CD14-positive monocyte (primary cell): ENCODE results near the gene AGBL5. TPM values are rescaled to one million over a fixed set of nuclear protein-coding genes. Genes with fewer than 3 reads are reported as not detected.

Experiments used
- DNase-seq, 3 donors: peaks; one replicate each; pipeline ENCODE4 v3.0.0-alpha.2; 2011 to 2022
- H2AFZ ChIP-seq: 2 replicates; pipeline ENCODE4 v1.6.0; 2012; ENCODE audit warnings: mild to moderate bottlenecking, low read depth, low read length, inconsistent platforms; ENCODE audit not compliant: insufficient read depth, poor library complexity, severe bottlenecking
- H3K27ac ChIP-seq, 2 donors: 1 replicate in 1 of 2; 2 replicates in 1 of 2; pipeline ENCODE4 v1.5.1; 2012 to 2013; ENCODE audit warnings: low read length in 2 of 2, control low read depth in 1 of 2, inconsistent platforms in 1 of 2, low read depth in 1 of 2, mild to moderate bottlenecking in 1 of 2
- H3K27me3 ChIP-seq, 2 donors: one replicate each; pipeline versions ENCODE4 v1.6.0 to v1.6.1; 2011 to 2013; ENCODE audit warnings: low read length in 2 of 2; ENCODE audit not compliant: control insufficient read depth in 2 of 2, insufficient read depth in 2 of 2
- H3K36me3 ChIP-seq, 2 donors: replicated peaks in 1 of 2; 1 replicate in 1 of 2; 2 replicates in 1 of 2; pipeline versions ENCODE4 v1.5.1 to v1.6.1; 2012 to 2013; ENCODE audit warnings: low read length in 2 of 2, control low read depth in 1 of 2, inconsistent platforms in 1 of 2, mild to moderate bottlenecking in 1 of 2; ENCODE audit not compliant: insufficient read depth in 2 of 2, control insufficient read depth in 1 of 2
- H3K4me1 ChIP-seq, 2 donors: 1 replicate in 1 of 2; 2 replicates in 1 of 2; pipeline versions ENCODE4 v1.5.1 to v1.6.1; 2012 to 2013; ENCODE audit warnings: low read length in 2 of 2, control low read depth in 1 of 2, inconsistent platforms in 1 of 2, mild to moderate bottlenecking in 1 of 2, moderate library complexity in 1 of 2; ENCODE audit not compliant: insufficient read depth in 2 of 2, control insufficient read depth in 1 of 2
- H3K4me2 ChIP-seq: replicated peaks from 2 replicates; pipeline ENCODE3; 2012; ENCODE audit warnings: low read length, moderate library complexity, mild to moderate bottlenecking; ENCODE audit not compliant: poor library complexity, severe bottlenecking; ENCODE audit errors: extremely low read depth
- H3K4me3 ChIP-seq, 3 experiments: fragments of 200-600 bp in 1 of 3; sonication (generic) in 1 of 3; replicated peaks in 1 of 3; 1 replicate in 2 of 3; 2 replicates in 1 of 3; pipeline ENCODE4 v1.5.1; 2011 to 2013; ENCODE audit warnings: low read length in 3 of 3, mild to moderate bottlenecking in 3 of 3, control low read depth in 2 of 3, low read depth in 2 of 3, inconsistent platforms in 1 of 3, moderate library complexity in 1 of 3
- H3K79me2 ChIP-seq: 2 replicates; pipeline ENCODE4 v1.6.0; 2012; ENCODE audit warnings: mild to moderate bottlenecking, control low read depth, inconsistent platforms, low read length, moderate library complexity; ENCODE audit not compliant: insufficient read depth
- H3K9ac ChIP-seq: 2 replicates; pipeline ENCODE4 v1.6.0; 2017; ENCODE audit warnings: low read length, mild to moderate bottlenecking; ENCODE audit not compliant: insufficient read depth, poor library complexity, severe bottlenecking
- H3K9me3 ChIP-seq, 2 donors: replicated peaks in 1 of 2; 1 replicate in 1 of 2; 2 replicates in 1 of 2; pipeline versions ENCODE4 v1.5.1 to v1.6.1; 2012 to 2013; ENCODE audit warnings: low read length in 2 of 2, control low read depth in 1 of 2; ENCODE audit not compliant: control insufficient read depth in 1 of 2, insufficient read depth in 1 of 2
- H4K20me1 ChIP-seq: 2 replicates; pipeline ENCODE4 v1.6.0; 2012; ENCODE audit warnings: mild to moderate bottlenecking, low read length, control low read depth, moderate library complexity; ENCODE audit not compliant: insufficient read depth
- H3K27ac Mint-ChIP-seq, 7 donors: one replicate each; pipeline ENCODE4 v1.8.0; 2020; ENCODE audit warnings: mild to moderate bottlenecking in 7 of 7, mixed read lengths in 7 of 7, moderate library complexity in 6 of 7, inconsistent platforms in 2 of 7
- H3K27me3 Mint-ChIP-seq, 3 donors: one replicate each; pipeline ENCODE4 v1.8.0; 2021 to 2022; ENCODE audit warnings: low read depth in 3 of 3, mild to moderate bottlenecking in 3 of 3, mixed read lengths in 3 of 3, moderate library complexity in 3 of 3, inconsistent platforms in 1 of 3
- H3K36me3 Mint-ChIP-seq, 2 donors: one replicate each; pipeline ENCODE4 v1.8.0; 2020; ENCODE audit warnings: mixed read lengths in 2 of 2, inconsistent platforms in 1 of 2, mild to moderate bottlenecking in 1 of 2
- H3K4me1 Mint-ChIP-seq: one replicate; pipeline ENCODE4 v1.8.0; 2020; ENCODE audit warnings: mild to moderate bottlenecking, mixed read lengths
- H3K4me3 Mint-ChIP-seq, 2 donors: one replicate each; pipeline ENCODE4 v1.8.0; 2020; ENCODE audit warnings: mild to moderate bottlenecking in 2 of 2, mixed read lengths in 2 of 2, moderate library complexity in 1 of 2
- H3K9me3 Mint-ChIP-seq, 7 donors: one replicate each; pipeline ENCODE4 v1.8.0; 2020 to 2022; ENCODE audit warnings: mixed read lengths in 7 of 7, mild to moderate bottlenecking in 6 of 7, moderate library complexity in 6 of 7, inconsistent platforms in 2 of 7
- CTCF ChIP-seq: fragments of 200-600 bp; IDR thresholded peaks from one replicate; pipeline ENCODE4 v1.8.0; 2022; ENCODE audit warnings: antibody characterized with exemption, mild to moderate bottlenecking
- WGBS: methylation state at CpG from one replicate; pipeline ENCODE4 v1.1.5; 2013; ENCODE audit warnings: missing lambda C conversion rate; ENCODE audit not compliant: insufficient coverage; 5-methylcytosine and 5-hydroxymethylcytosine counted together
- intact Hi-C, 2 donors: fragments of 100-400 bp; cut with micrococcal nuclease; formaldehyde crosslinking; loops; one replicate each; pipeline versions ENCODE4 v1.15.0 to v1.15.1; 2023
- polyA plus RNA-seq, 3 donors: library from polyadenylated mRNA; depleted of rRNA in 1 of 3; unstranded in 2 of 3; stranded (reverse) in 1 of 3; fragments of 300-500 nt in 2 of 3; fragments of >200 nt in 1 of 3; fragmentation: Illumina TruSeq in 2 of 3; gene quantifications; 1 replicate in 2 of 3; 2 replicates in 1 of 3; pipeline ENCODE4 v1.2.3, GENCODE V29; 2012 to 2021

The AGBL5 gene
- polyA plus RNA-seq, 3 donors, result 4.4 to 4.8 (median 4.6) TPM

GRCh38 chr2:27025861-27026851 is 25.3 kb upstream of the AGBL5 start:
- TF ChIP-seq CTCF, result no peak
- Mint-ChIP-seq H3K27me3 (peaks cover 0 to 2% (median 2%) of the 10 kb centered on the region in 3 donors), H3K9me3 (peaks cover 0 to 1% (median 0%) of the 10 kb centered on the region in 7 donors), H3K4me3 (no peak overlapping the region), H3K4me1 (peaks cover 4% of the 10 kb centered on the region), H3K36me3 (peaks cover 31 to 53% of the 10 kb centered on the region in 2 donors), H3K27ac (peak overlapping the region in 1 of 7 donors; percentile 30)
- intact Hi-C loops, result no loop called here
- H3K4me2 ChIP-seq, result no peak overlapping the region
- H3K27ac ChIP-seq, result no peak overlapping the region
- DNase-seq, result no peak
- no peak overlapping the region for H3K4me3 ChIP-seq
- no peaks in the 10 kb centered on the region for H3K4me1 ChIP-seq
- H3K9ac ChIP-seq, result no peak overlapping the region
- no peaks in the 10 kb centered on the region for H3K27me3 ChIP-seq
- WGBS, result 97% methylated on average over 15 of the region's 24 CpGs
- no peaks in the 10 kb centered on the region for H4K20me1 ChIP-seq
- no peaks in the 10 kb centered on the region for H3K9me3 ChIP-seq
- H3K79me2 ChIP-seq, result no peaks in the 10 kb centered on the region
- no peak overlapping the region for H2AFZ ChIP-seq
- peaks cover 6 to 61% of the 10 kb centered on the region in 2 donors for H3K36me3 ChIP-seq

- Histone ChIP-seq H2AFZ (no peak overlapping the region), H3K4me2 (no peak overlapping the region), H3K4me3 (no peak overlapping the region), H3K36me3 (peaks cover 6 to 59% of the 10 kb centered on the region in 2 donors), H3K27ac (no peak overlapping the region), H3K9ac (no peak overlapping the region), H3K79me2 (no peaks in the 10 kb centered on the region), H4K20me1 (no peaks in the 10 kb centered on the region), H3K9me3 (no peaks in the 10 kb centered on the region), H3K4me1 (peaks cover 4 to 5% of the 10 kb centered on the region in 2 donors), H3K27me3 (no peaks in the 10 kb centered on the region)
- Mint-ChIP-seq H3K9me3 (no peaks in the 10 kb centered on the region), H3K4me1 (peaks cover 13% of the 10 kb centered on the region), H3K27ac (no peak overlapping the region), H3K27me3 (peaks cover 0 to 2% (median 0%) of the 10 kb centered on the region in 3 donors), H3K36me3 (peaks cover 31 to 53% of the 10 kb centered on the region in 2 donors), H3K4me3 (no peak overlapping the region)
- DNase-seq, result no peak
- TF ChIP-seq CTCF, result no peak
- intact Hi-C loops, result no loop called here
- WGBS, result 91% methylated on average over 6 of the region's 10 CpGs
Measured at GRCh38 chr2:27027211-27027651, 24.2 kb upstream of the AGBL5 start.
